ENCODE results near the gene TNNC1.

The TNNC1 gene

GRCh38 chr3:52446042-52446441 is 7.8 kb downstream of the TNNC1 start:
- Histone ChIP-seq H3K27me3 (ENCODE audit: insufficient read depth, low read length) (no peaks in the 10 kb centered on the region), H3K4me1 (ENCODE audit: insufficient read depth, low read length) (peaks cover 5% of the 10 kb centered on the region; the same call in 1 of the 2 replicates), H3K27ac (ENCODE audit: low read depth, low read length) (no peak overlapping the region)

GRCh38 chr3:52444860-52445793 is 8.7 kb downstream of the TNNC1 start, which contains the start of gene SEMA3G:
Gene SEMA3G (minus strand): TSS chr3:52445103. CDS start chr3:52445027, 76 bp downstream.
- Histone ChIP-seq H3K27ac (ENCODE audit: low read depth, low read length) (no peak within 1 kb of the TSS), H3K27me3 (ENCODE audit: insufficient read depth, low read length) (no peaks in the 10 kb centered on the region), H3K9me3 (ENCODE audit: insufficient read depth, low read depth, low read length) (no peaks in the 10 kb centered on the region), H3K36me3 (ENCODE audit: insufficient read depth, low read length) (no peaks in the 10 kb centered on the region), H3K9ac (ENCODE audit: low read depth, low read length) (peak within 1 kb of the TSS; percentile 34; the same call in 1 of the 2 replicates), H3K4me3 (ENCODE audit: low read length) (peak within 1 kb of the TSS; percentile 15), H3K4me1 (ENCODE audit: insufficient read depth, low read length) (peaks cover 1% of the 10 kb centered on the region; the same call in 1 of the 2 replicates)
- 36% methylated on average over 19 of the region's 19 CpGs for WGBS

More at GRCh38 chr3:52446042-52446441, 7.8 kb downstream of the TNNC1 start:
- H3K36me3 ChIP-seq (ENCODE audit: insufficient read depth, low read length), result no peaks in the 10 kb centered on the region
- 93% methylated on average over 4 of the region's 4 CpGs for WGBS
- H3K9ac ChIP-seq (ENCODE audit: low read depth, low read length), result no peak overlapping the region
- no peaks in the 10 kb centered on the region for H3K9me3 ChIP-seq (ENCODE audit: insufficient read depth, low read depth, low read length)
- no peak overlapping the region for H3K4me3 ChIP-seq (ENCODE audit: low read length)

DNA sequence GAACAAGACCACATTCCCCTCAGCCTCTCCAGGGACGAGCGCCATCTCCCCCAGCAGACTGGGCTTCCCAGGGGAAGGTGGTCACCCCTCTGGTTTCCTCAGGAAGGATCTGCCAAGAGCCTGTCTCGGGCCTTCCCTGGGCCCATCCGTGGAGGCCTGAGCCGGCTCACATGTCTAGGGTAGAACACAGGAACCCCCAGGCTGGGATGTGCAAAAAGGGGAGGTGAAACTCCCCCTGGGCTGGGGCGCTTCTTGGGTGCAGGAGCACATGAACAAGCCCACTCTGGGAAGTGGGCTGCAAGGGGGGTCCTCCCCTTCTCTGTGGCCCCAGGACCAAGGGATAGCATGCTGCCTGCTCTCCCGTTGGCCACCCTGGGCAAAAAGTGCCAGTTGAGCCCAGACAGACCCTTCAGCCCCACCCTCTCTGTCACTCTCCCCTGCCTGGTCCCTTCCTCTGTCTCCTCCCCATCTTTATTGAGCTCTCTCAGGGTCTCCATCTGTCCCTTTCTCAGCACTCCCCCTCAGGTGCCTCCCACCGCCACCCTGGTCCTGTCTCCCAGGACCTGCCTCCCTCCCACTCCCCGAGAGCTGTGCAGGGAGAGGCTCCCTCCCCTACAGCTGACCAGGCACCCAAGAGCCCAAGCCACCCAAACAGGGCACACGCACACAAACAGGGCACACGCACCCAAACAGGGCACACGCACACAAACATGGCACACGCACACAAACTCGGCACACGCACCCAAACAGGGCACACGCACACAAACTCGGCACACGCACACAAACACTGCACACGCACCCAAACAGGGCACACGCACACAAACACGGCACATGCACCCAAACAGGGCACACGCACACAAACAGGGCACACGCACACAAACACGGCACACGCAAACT is 9.8 kb downstream of the TNNC1 start:
- H3K27ac ChIP-seq (ENCODE audit: low read depth, low read length), result no peak overlapping the region
- H3K9ac ChIP-seq (ENCODE audit: low read depth, low read length), result peak overlapping the region; percentile 34; the same call in 1 of the 2 replicates

DNA sequence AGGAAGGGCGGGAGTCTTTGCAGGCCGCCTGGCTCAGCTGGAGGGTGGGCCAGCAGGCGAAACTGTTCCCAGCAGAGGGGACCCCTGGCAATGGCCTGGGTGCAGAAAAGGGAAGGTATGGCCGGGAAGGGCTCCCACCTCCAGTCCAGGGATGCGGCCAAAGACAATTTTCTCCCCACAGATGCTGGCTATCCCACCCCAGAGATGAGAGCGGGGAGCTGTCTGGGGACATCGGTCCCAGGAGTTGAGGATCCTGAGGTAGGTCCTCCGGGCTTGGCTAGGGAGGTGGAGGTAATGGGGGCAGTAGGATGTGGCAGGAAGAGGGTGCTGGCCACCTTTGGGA is 10.6 kb downstream of the TNNC1 start:
- WGBS, result 92% methylated on average over 8 of the region's 8 CpGs
- no peak overlapping the region for H3K27ac ChIP-seq (ENCODE audit: low read depth, low read length)
- no peak overlapping the region for H3K4me3 ChIP-seq (ENCODE audit: low read length)
- no peaks in the 10 kb centered on the region for H3K27me3 ChIP-seq (ENCODE audit: insufficient read depth, low read length)
- H3K4me1 ChIP-seq (ENCODE audit: insufficient read depth, low read length), result no peaks in the 10 kb centered on the region
- no peaks in the 10 kb centered on the region for H3K9me3 ChIP-seq (ENCODE audit: insufficient read depth, low read depth, low read length)
- no peaks in the 10 kb centered on the region for H3K36me3 ChIP-seq (ENCODE audit: insufficient read depth, low read length)
- H3K9ac ChIP-seq (ENCODE audit: low read depth, low read length), result no peak overlapping the region

More for the DNA sequence above, 9.8 kb downstream of the TNNC1 start:
- no peaks in the 10 kb centered on the region for H3K27me3 ChIP-seq (ENCODE audit: insufficient read depth, low read length)
- no peaks in the 10 kb centered on the region for H3K4me1 ChIP-seq (ENCODE audit: insufficient read depth, low read length)
- WGBS, result 88% methylated on average over 25 of the region's 25 CpGs
- H3K36me3 ChIP-seq (ENCODE audit: insufficient read depth, low read length), result no peaks in the 10 kb centered on the region
- no peaks in the 10 kb centered on the region for H3K9me3 ChIP-seq (ENCODE audit: insufficient read depth, low read depth, low read length)
- peak overlapping the region; percentile 15; the same call in 1 of the 2 replicates for H3K4me3 ChIP-seq (ENCODE audit: low read length)

- WGBS, result 92% methylated on average over 16 of the region's 16 CpGs
- Histone ChIP-seq H3K27me3 (ENCODE audit: insufficient read depth, low read length) (no peaks in the 10 kb centered on the region), H3K36me3 (ENCODE audit: insufficient read depth, low read length) (no peaks in the 10 kb centered on the region), H3K9me3 (ENCODE audit: insufficient read depth, low read depth, low read length) (no peaks in the 10 kb centered on the region), H3K4me1 (ENCODE audit: insufficient read depth, low read length) (no peaks in the 10 kb centered on the region), H3K9ac (ENCODE audit: low read depth, low read length) (no peak overlapping the region), H3K27ac (ENCODE audit: low read depth, low read length) (no peak overlapping the region), H3K4me3 (ENCODE audit: low read length) (no peak overlapping the region)
These were observed 11.2 kb downstream of the TNNC1 start for GRCh38 chr3:52442409-52443267.

GRCh38 chr3:52441772-52442332 is 12.0 kb downstream of the TNNC1 start:
- WGBS, result 92% methylated on average over 18 of the region's 18 CpGs
- H3K9me3 ChIP-seq (ENCODE audit: insufficient read depth, low read depth, low read length), result no peaks in the 10 kb centered on the region
- H3K27me3 ChIP-seq (ENCODE audit: insufficient read depth, low read length), result no peaks in the 10 kb centered on the region
- H3K4me3 ChIP-seq (ENCODE audit: low read length), result no peak overlapping the region
- H3K9ac ChIP-seq (ENCODE audit: low read depth, low read length), result no peak overlapping the region
- no peaks in the 10 kb centered on the region for H3K36me3 ChIP-seq (ENCODE audit: insufficient read depth, low read length)
- H3K27ac ChIP-seq (ENCODE audit: low read depth, low read length), result no peak overlapping the region
- no peaks in the 10 kb centered on the region for H3K4me1 ChIP-seq (ENCODE audit: insufficient read depth, low read length)

DNA sequence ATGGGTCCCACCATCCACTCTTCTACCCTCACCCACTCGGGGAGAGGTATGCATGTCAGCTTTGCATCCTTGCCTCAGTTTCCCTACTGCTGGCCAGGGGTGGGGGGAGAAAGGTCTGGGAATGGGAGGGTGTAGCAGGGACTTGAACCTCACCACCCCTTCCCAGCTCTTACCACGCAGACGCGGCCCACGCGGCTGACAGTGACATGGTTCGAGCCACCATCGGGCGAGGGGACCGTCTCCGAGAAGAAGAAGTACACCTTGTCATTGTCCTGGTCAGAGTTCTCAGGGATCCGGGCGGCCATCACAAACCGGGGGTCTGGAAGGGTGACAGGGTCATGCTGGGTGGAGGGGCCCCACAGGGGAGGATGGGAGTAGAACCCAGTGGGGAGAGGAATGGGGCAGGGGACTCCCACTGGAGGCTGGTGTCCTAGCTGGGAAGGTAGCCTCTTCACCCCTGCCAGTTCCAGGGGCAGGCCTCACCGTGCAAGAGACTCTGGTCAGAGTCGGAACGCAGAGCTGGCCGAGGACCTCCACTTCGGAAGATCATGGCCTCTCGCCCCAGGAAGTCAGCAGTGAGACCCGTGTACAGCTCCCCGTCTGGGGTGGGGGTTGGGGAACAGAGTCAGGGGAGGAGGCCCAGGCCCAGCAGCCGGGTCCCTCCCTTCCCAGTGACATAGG is 12.6 kb downstream of the TNNC1 start:
- Histone ChIP-seq H3K9ac (ENCODE audit: low read depth, low read length) (no peak overlapping the region), H3K4me1 (ENCODE audit: insufficient read depth, low read length) (no peaks in the 10 kb centered on the region), H3K9me3 (ENCODE audit: insufficient read depth, low read depth, low read length) (no peaks in the 10 kb centered on the region), H3K27ac (ENCODE audit: low read depth, low read length) (no peak overlapping the region), H3K4me3 (ENCODE audit: low read length) (no peak overlapping the region), H3K27me3 (ENCODE audit: insufficient read depth, low read length) (no peaks in the 10 kb centered on the region), H3K36me3 (ENCODE audit: insufficient read depth, low read length) (no peaks in the 10 kb centered on the region)
- WGBS, result 91% methylated on average over 22 of the region's 23 CpGs

DNA sequence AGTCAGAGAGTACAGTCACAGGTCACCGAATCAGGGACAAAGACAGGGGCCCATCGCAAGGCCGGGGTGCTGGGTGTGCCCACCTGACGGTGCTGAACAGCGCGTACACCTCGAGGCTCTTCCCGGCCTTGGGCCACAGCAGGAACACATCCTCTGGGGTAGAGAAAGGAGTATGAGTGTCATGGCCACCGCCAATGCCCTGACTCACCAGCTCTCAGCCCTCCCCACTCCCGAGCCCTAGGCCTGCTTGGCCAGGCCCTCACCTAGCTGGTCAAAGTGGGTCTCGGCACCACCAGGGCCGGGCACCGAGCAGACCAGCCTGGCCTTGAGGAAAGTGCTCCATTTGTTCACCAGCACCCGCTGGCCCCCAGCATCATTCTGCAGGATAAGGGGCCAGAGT is 13.2 kb downstream of the TNNC1 start:
- no peak overlapping the region for H3K9ac ChIP-seq (ENCODE audit: low read depth, low read length)
- H3K36me3 ChIP-seq (ENCODE audit: insufficient read depth, low read length), result no peaks in the 10 kb centered on the region
- H3K9me3 ChIP-seq (ENCODE audit: insufficient read depth, low read depth, low read length), result no peaks in the 10 kb centered on the region
- 95% methylated on average over 14 of the region's 14 CpGs for WGBS
- H3K27ac ChIP-seq (ENCODE audit: low read depth, low read length), result no peak overlapping the region
- H3K4me3 ChIP-seq (ENCODE audit: low read length), result no peak overlapping the region
- H3K4me1 ChIP-seq (ENCODE audit: insufficient read depth, low read length), result no peaks in the 10 kb centered on the region
- no peaks in the 10 kb centered on the region for H3K27me3 ChIP-seq (ENCODE audit: insufficient read depth, low read length)

DNA sequence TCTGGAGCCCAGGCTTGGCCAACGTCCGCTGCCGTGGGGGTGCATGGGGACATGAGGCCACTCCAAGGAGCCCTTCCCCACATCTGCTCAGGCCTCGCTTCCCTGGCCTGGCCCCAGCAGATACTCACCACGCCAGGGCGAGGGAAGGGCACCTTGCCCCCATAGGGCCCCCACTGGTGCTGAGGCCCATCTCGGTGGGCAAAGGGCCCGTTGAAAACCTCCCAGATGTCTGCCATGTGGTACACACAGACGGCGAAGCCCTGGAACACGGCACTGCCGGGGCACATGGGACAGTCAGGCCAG is 13.6 kb downstream of the TNNC1 start:
- no peak overlapping the region for H3K4me3 ChIP-seq (ENCODE audit: low read length)
- H3K27me3 ChIP-seq (ENCODE audit: insufficient read depth, low read length), result no peaks in the 10 kb centered on the region
- H3K9me3 ChIP-seq (ENCODE audit: insufficient read depth, low read depth, low read length), result no peaks in the 10 kb centered on the region
- 96% methylated on average over 12 of the region's 12 CpGs for WGBS
- H3K27ac ChIP-seq (ENCODE audit: low read depth, low read length), result no peak overlapping the region
- no peak overlapping the region for H3K9ac ChIP-seq (ENCODE audit: low read depth, low read length)
- H3K36me3 ChIP-seq (ENCODE audit: insufficient read depth, low read length), result no peaks in the 10 kb centered on the region
- H3K4me1 ChIP-seq (ENCODE audit: insufficient read depth, low read length), result no peaks in the 10 kb centered on the region

Measured in HUES64 (cell line).